ENCODE results near the gene ADCY4. TPM values are rescaled to one million over a fixed set of nuclear protein-coding genes. Genes with fewer than 3 reads are reported as not detected.

ADCY4 gene
- total and polyA plus RNA-seq, 2 donors (not counting 1 experiment from before 2014, with no cell fraction given), result 2.3 to 7.8 TPM

DNA sequence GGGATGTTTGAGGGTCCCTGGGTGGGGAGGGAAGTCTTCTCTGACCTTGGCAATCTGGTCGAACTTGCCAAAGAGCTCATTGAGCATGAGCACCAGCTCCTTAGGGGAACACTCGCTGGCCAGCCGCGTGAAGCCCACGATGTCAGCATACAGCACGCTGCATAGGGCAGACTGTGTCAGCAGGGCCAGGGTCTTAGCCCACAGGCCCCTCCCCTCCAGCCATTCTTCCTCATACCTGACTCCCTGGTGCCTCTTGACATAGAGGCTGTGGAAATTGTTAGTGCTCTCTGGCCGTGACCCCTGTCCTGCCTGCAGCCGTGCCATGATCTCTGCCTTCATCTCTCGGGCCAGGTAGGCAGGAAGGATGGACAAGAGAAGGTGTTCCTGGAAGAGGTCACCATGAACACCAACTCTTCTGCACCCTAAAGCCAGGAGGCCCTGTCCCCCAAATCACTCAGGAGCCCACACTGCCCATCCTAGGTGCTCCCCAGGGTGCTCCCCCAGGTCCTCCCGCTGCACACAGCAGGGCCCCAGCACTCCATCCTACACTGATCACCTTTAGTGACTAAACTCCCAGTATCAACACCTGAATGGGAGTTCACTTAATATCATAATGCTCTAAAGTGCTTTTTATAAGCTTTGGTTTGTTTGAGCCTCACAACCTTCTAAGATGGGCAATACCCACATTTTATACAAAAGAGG, 3.7 kb downstream of the ADCY4 start:
- no peaks in the 10 kb centered on the region for H3K9me3 Mint-ChIP-seq (ENCODE audit: insufficient read depth)
- H3K4me1 ChIP-seq (ENCODE audit: control insufficient read depth in 2 of 2, insufficient read depth in 2 of 2, low read length in 2 of 2), result peaks cover 42 to 47% of the 10 kb centered on the region in 2 donors
- TF ChIP-seq EZH2 (IDR thresholded peaks at IDR 0.05; ENCODE audit: borderline replicate concordance, insufficient read depth, low read depth, low read length, poor library complexity, severe bottlenecking), result no peak
- TF ChIP-seq, protein P1, sequence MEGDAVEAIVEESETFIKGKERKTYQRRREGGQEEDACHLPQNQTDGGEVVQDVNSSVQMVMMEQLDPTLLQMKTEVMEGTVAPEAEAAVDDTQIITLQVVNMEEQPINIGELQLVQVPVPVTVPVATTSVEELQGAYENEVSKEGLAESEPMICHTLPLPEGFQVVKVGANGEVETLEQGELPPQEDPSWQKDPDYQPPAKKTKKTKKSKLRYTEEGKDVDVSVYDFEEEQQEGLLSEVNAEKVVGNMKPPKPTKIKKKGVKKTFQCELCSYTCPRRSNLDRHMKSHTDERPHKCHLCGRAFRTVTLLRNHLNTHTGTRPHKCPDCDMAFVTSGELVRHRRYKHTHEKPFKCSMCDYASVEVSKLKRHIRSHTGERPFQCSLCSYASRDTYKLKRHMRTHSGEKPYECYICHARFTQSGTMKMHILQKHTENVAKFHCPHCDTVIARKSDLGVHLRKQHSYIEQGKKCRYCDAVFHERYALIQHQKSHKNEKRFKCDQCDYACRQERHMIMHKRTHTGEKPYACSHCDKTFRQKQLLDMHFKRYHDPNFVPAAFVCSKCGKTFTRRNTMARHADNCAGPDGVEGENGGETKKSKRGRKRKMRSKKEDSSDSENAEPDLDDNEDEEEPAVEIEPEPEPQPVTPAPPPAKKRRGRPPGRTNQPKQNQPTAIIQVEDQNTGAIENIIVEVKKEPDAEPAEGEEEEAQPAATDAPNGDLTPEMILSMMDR (IDR thresholded peaks at IDR 0.05), result no peak
- intact Hi-C loops (cut with micrococcal nuclease), result loop anchor here (10.0 kb wide), 1 partner anchor 344 kb away; no protein-coding TSS in a partner anchor
- H4K20me1 ChIP-seq (ENCODE audit: control insufficient read depth, insufficient read depth, low read length, poor library complexity, severe bottlenecking), result peaks cover 12% of the 10 kb centered on the region
- peaks cover 0 to 9% (median 0%) of the 10 kb centered on the region in 3 donors for H3K9me3 ChIP-seq (ENCODE audit: control extremely low read depth in 1 of 3, control insufficient read depth in 2 of 3, insufficient read depth in 1 of 3, low read length in 2 of 3)
- H3K27ac ChIP-seq (ENCODE audit: low read length in 2 of 2), result no peak overlapping the region
- H3K4me1 Mint-ChIP-seq, result peaks cover 44% of the 10 kb centered on the region
- H2AFZ ChIP-seq (ENCODE audit: insufficient read depth, low read depth, low read length, poor library complexity, severe bottlenecking), result no peak overlapping the region
- no peak overlapping the region for H3K4me2 ChIP-seq (replicated peaks; ENCODE audit: low read depth, low read length, poor library complexity, severe bottlenecking)
- CTCF ChIA-PET, result interaction anchor here (1.3 to 16.1 kb wide), 8 partner anchors 15 to 136 kb away, joined by 4 to 650 read pairs (median 51); partner anchors contain the start of genes CBLN3, CIDEB, DHRS1 and KHNYN
- H3K4me3 ChIP-seq (ENCODE audit: control extremely low read depth in 1 of 5, extremely low read depth in 1 of 5, insufficient read depth in 1 of 5, low read depth in 2 of 5, low read length in 4 of 5), result no peak overlapping the region
- DNase-seq (peak; percentile 17), ATAC-seq (ENCODE audit: low read depth) (no peak)
- no peak overlapping the region for H3K4me3 Mint-ChIP-seq
- H3K79me2 ChIP-seq (ENCODE audit: control insufficient read depth, insufficient read depth, low read length), result peaks cover 4% of the 10 kb centered on the region
- WGBS (ENCODE audit: insufficient coverage), result 95% methylated on average over 4 of the region's 10 CpGs
- POLR2A ChIA-PET, result interaction anchor here (0.8 to 1.4 kb wide), 3 partner anchors 34 to 89 kb away, joined by 3 to 6 read pairs (median 4); partner anchors contain the start of gene TINF2
- H3K9ac ChIP-seq (ENCODE audit: low read length), result no peak overlapping the region
- H3K27me3 Mint-ChIP-seq, result peaks cover 17% of the 10 kb centered on the region
- peak overlapping the region; percentile 21 for H3K27ac Mint-ChIP-seq
- H3K36me3 ChIP-seq (replicated peaks in 1 of 2; ENCODE audit: control extremely low read depth in 1 of 2, control insufficient read depth in 1 of 2, extremely low read depth in 1 of 2, insufficient read depth in 2 of 2, low read length in 1 of 2), result peaks cover 0 to 2% of the 10 kb centered on the region in 2 experiments
- peaks cover 0 to 33% (median 19%) of the 10 kb centered on the region in 4 experiments for H3K27me3 ChIP-seq (replicated peaks in 1 of 4; ENCODE audit: control extremely low read depth in 1 of 4, control insufficient read depth in 3 of 4, insufficient read depth in 4 of 4, low read length in 3 of 4)

DNA sequence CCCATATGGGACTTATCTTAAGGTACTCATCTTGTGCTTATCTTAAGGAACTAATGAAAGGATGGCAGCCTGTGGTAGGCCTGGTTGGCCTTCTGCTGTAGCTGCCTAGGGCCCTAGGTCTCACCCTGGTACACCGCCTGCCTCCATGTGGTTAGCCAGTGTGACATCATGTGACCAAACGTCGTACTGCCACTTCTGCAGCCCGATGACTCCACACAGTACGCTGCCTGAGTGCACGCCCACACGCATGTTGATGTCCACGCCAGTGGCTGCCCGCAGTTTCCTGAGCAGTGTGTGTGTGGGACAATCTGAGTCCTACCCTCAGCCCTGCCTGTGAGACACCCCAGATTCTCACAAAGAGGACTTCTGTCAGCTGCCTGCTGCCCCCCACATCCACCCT, 5.1 kb downstream of the ADCY4 start:
- Histone ChIP-seq H3K27me3 (replicated peaks in 1 of 4; ENCODE audit: control extremely low read depth in 1 of 4, control insufficient read depth in 3 of 4, insufficient read depth in 4 of 4, low read length in 3 of 4) (peaks cover 0 to 27% (median 14%) of the 10 kb centered on the region in 4 experiments), H3K4me3 (ENCODE audit: control extremely low read depth in 1 of 5, extremely low read depth in 1 of 5, insufficient read depth in 1 of 5, low read depth in 2 of 5, low read length in 4 of 5) (no peak overlapping the region), H4K20me1 (ENCODE audit: control insufficient read depth, insufficient read depth, low read length, poor library complexity, severe bottlenecking) (peaks cover 10% of the 10 kb centered on the region), H3K9me3 (ENCODE audit: control extremely low read depth in 1 of 3, control insufficient read depth in 2 of 3, insufficient read depth in 1 of 3, low read length in 2 of 3) (peaks cover 0 to 5% (median 0%) of the 10 kb centered on the region in 3 donors), H3K4me2 (replicated peaks; ENCODE audit: low read depth, low read length, poor library complexity, severe bottlenecking) (no peak overlapping the region), H2AFZ (ENCODE audit: insufficient read depth, low read depth, low read length, poor library complexity, severe bottlenecking) (no peak overlapping the region), H3K27ac (ENCODE audit: low read length in 2 of 2) (no peak overlapping the region), H3K9ac (ENCODE audit: low read length) (no peak overlapping the region), H3K79me2 (ENCODE audit: control insufficient read depth, insufficient read depth, low read length) (peaks cover 4% of the 10 kb centered on the region), H3K4me1 (ENCODE audit: control insufficient read depth in 2 of 2, insufficient read depth in 2 of 2, low read length in 2 of 2) (peaks cover 36 to 41% of the 10 kb centered on the region in 2 donors), H3K36me3 (replicated peaks in 1 of 2; ENCODE audit: control extremely low read depth in 1 of 2, control insufficient read depth in 1 of 2, extremely low read depth in 1 of 2, insufficient read depth in 2 of 2, low read length in 1 of 2) (no peaks in the 10 kb centered on the region)
- TF ChIP-seq, protein P1 (IDR thresholded peaks at IDR 0.05), result no peak
- TF ChIP-seq EZH2 (IDR thresholded peaks at IDR 0.05; ENCODE audit: borderline replicate concordance, insufficient read depth, low read depth, low read length, poor library complexity, severe bottlenecking), result no peak
- Mint-ChIP-seq H3K27ac (peak overlapping the region; percentile 20), H3K27me3 (peaks cover 11% of the 10 kb centered on the region), H3K4me1 (peaks cover 38% of the 10 kb centered on the region), H3K4me3 (no peak overlapping the region), H3K9me3 (ENCODE audit: insufficient read depth) (no peaks in the 10 kb centered on the region)
- intact Hi-C loops (cut with micrococcal nuclease), result loop anchor here (10.0 kb wide), 1 partner anchor 345 kb away; no protein-coding TSS in a partner anchor
- 66% methylated on average over 9 of the region's 9 CpGs for WGBS (ENCODE audit: insufficient coverage)
- ATAC-seq (ENCODE audit: low read depth) (no peak), DNase-seq (peak; percentile 22)
- ChIA-PET POLR2A (no interaction called here), CTCF (interaction anchor here (1.7 to 16.1 kb wide), 4 partner anchors 16 to 101 kb away, joined by 6 to 650 read pairs (median 75); partner anchors contain the start of genes CBLN3, CIDEB, KHNYN and LTB4R)

Data from B cell (primary cell).